ENCODE measurements around the gene PCF11. TPM values are rescaled to one million over a fixed set of nuclear protein-coding genes. Genes with fewer than 3 reads are reported as not detected.

PCF11 gene
- total RNA-seq, 2 experiments from 2014 or later = 80.1 to 98.8 TPM

- intact Hi-C loops (cut with micrococcal nuclease; ENCODE audit: unreplicated experiment) = no loop called here
- Histone ChIP-seq H3K79me2 (ENCODE audit: insufficient read depth, low read depth, low read length) (no peaks in the 10 kb centered on the region), H3K4me2 (ENCODE audit: low read length) (no peak overlapping the region), H3K27ac (ENCODE audit: low read depth, low read length, poor library complexity, severe bottlenecking) (no peak overlapping the region), H3K4me1 (ENCODE audit: insufficient read depth, low read length, poor library complexity, severe bottlenecking) (no peaks in the 10 kb centered on the region), H3K9me3 (ENCODE audit: low read length) (no peaks in the 10 kb centered on the region), H2AFZ (ENCODE audit: low read length) (no peak overlapping the region), H3K9me2 (ENCODE audit: insufficient read depth, low read length) (no peaks in the 10 kb centered on the region), H4K20me1 (ENCODE audit: insufficient read depth, low read length) (no peaks in the 10 kb centered on the region), H3K4me3 (ENCODE audit: low read depth, low read length, poor library complexity, severe bottlenecking) (no peak overlapping the region), H3K36me3 (ENCODE audit: insufficient read depth, low read length) (no peaks in the 10 kb centered on the region)
- TF ChIP-seq CTCF (conservative IDR thresholded peaks at IDR 0.05; ENCODE audit: low read length) = no peak
- TF ChIP-seq EZH2phosphoT487 (IDR thresholded peaks at IDR 0.05; ENCODE audit: borderline replicate concordance, low read depth, low read length) = no peak
- POLR2A ChIA-PET = no interaction called here
- BruUV-seq (replicated peaks) = no TSS peak
- CTCF ChIA-PET (ENCODE audit: unreplicated experiment) = no interaction called here
- DNase-seq (ENCODE audit: low spot score) = no peak
These were observed 65.6 kb downstream of the PCF11 start for GRCh38 chr11:83222499-83222898.

GRCh38 chr11:83223457-83223856, 66.5 kb downstream of the PCF11 start:
- Histone ChIP-seq H3K4me2 (ENCODE audit: low read length) (no peak overlapping the region), H3K27ac (ENCODE audit: low read depth, low read length, poor library complexity, severe bottlenecking) (no peak overlapping the region), H3K9me2 (ENCODE audit: insufficient read depth, low read length) (no peaks in the 10 kb centered on the region), H3K79me2 (ENCODE audit: insufficient read depth, low read depth, low read length) (no peaks in the 10 kb centered on the region), H2AFZ (ENCODE audit: low read length) (no peak overlapping the region), H3K4me1 (ENCODE audit: insufficient read depth, low read length, poor library complexity, severe bottlenecking) (no peaks in the 10 kb centered on the region), H3K9me3 (ENCODE audit: low read length) (no peaks in the 10 kb centered on the region), H4K20me1 (ENCODE audit: insufficient read depth, low read length) (no peaks in the 10 kb centered on the region), H3K36me3 (ENCODE audit: insufficient read depth, low read length) (no peaks in the 10 kb centered on the region), H3K4me3 (ENCODE audit: low read depth, low read length, poor library complexity, severe bottlenecking) (no peak overlapping the region)
- no peak for DNase-seq (ENCODE audit: low spot score)
- intact Hi-C loops (cut with micrococcal nuclease; ENCODE audit: unreplicated experiment) = no loop called here
- ChIA-PET CTCF (ENCODE audit: unreplicated experiment) (no interaction called here), POLR2A (interaction anchor here (0.6 to 1.0 kb wide), 4 partner anchors 12 to 133 kb away, joined by 3 read pairs; no protein-coding TSS in a partner anchor)
- no peak for TF ChIP-seq EZH2phosphoT487 (IDR thresholded peaks at IDR 0.05; ENCODE audit: borderline replicate concordance, low read depth, low read length)
- no peak for TF ChIP-seq CTCF (conservative IDR thresholded peaks at IDR 0.05; ENCODE audit: low read length)
- no TSS peak for BruUV-seq (replicated peaks)

- ChIA-PET CTCF (ENCODE audit: unreplicated experiment) (interaction anchor here (0.8 kb wide), 1 partner anchor 14 kb away, joined by 3 read pairs; no protein-coding TSS in a partner anchor), POLR2A (interaction anchor here (0.5 to 1.6 kb wide), 4 partner anchors 10 to 315 kb away, joined by 3 to 6 read pairs (median 4); no protein-coding TSS in a partner anchor)
- DNase-seq (ENCODE audit: low spot score) = no peak
- Histone ChIP-seq H3K27ac (ENCODE audit: low read depth, low read length, poor library complexity, severe bottlenecking) (no peak overlapping the region), H3K36me3 (ENCODE audit: insufficient read depth, low read length) (no peaks in the 10 kb centered on the region), H3K4me3 (ENCODE audit: low read depth, low read length, poor library complexity, severe bottlenecking) (no peak overlapping the region), H2AFZ (ENCODE audit: low read length) (no peak overlapping the region), H3K9me2 (ENCODE audit: insufficient read depth, low read length) (no peaks in the 10 kb centered on the region; the same call in 1 of the 2 replicates), H3K9me3 (ENCODE audit: low read length) (no peaks in the 10 kb centered on the region), H3K4me1 (ENCODE audit: insufficient read depth, low read length, poor library complexity, severe bottlenecking) (no peaks in the 10 kb centered on the region), H4K20me1 (ENCODE audit: insufficient read depth, low read length) (no peaks in the 10 kb centered on the region), H3K79me2 (ENCODE audit: insufficient read depth, low read depth, low read length) (no peaks in the 10 kb centered on the region), H3K4me2 (ENCODE audit: low read length) (no peak overlapping the region)
- intact Hi-C loops (cut with micrococcal nuclease; ENCODE audit: unreplicated experiment) = no loop called here
- BruUV-seq (replicated peaks) = no TSS peak
- no peak for TF ChIP-seq CTCF (conservative IDR thresholded peaks at IDR 0.05; ENCODE audit: low read length)
These were observed 78.9 kb downstream of the PCF11 start for GRCh38 chr11:83235825-83236224.

Small RNAs within 50 kb of the gene (small RNA-seq; reads per million reads assigned to genes)
- gene AP000873.5 = not detected

Other genes with a start within 250 kb of the PCF11 start
- 27.1 and 33.3 TPM in 2 replicates for gene RAB30, start 85.2 kb upstream of the PCF11 start, total RNA-seq (2014; rRNA removed; shearing (Covaris generic))
- 132 TPM in 2 replicates for gene RAB30, start 85.2 kb upstream of the PCF11 start, total RNA-seq (2022)
- 1.1 and 2.2 TPM in 2 replicates for gene ANKRD42, start 36.6 kb downstream of the PCF11 start, total RNA-seq (2014; rRNA removed; shearing (Covaris generic))
- gene ANKRD42, start 36.6 kb downstream of the PCF11 start, total RNA-seq (2022) = 2.5 and 3.3 TPM in 2 replicates
- 39.3 and 54.9 TPM in 2 replicates for gene CCDC90B, start 129.2 kb downstream of the PCF11 start, total RNA-seq (2014; rRNA removed; shearing (Covaris generic))
- gene CCDC90B, start 129.2 kb downstream of the PCF11 start, total RNA-seq (2022) = 47.4 and 52.8 TPM in 2 replicates